GM19467 (cell line): ENCODE data around the gene PLD4.
"Not testable (repeated sequence)": the region's sequence is repeated elsewhere in the genome, so short reads cannot be mapped to it uniquely, and the experiment has no call there.

Source experiments
- ATAC-seq: cut with Tn5 transposase; IDR thresholded peaks from one replicate; pipeline ENCODE4 v1.9.1; 2021; ENCODE audit warnings: mild to moderate bottlenecking, moderate library complexity; ENCODE audit not compliant: unreplicated experiment

Gene PLD4

GRCh38 chr14:104939666-104940410 is 15.2 kb downstream of the PLD4 start:
- ATAC-seq, result no peak

GRCh38 chr14:104940526-104941150 is 16.0 kb downstream of the PLD4 start:
- no peak for ATAC-seq

GRCh38 chr14:104941508-104942365 is 17.1 kb downstream of the PLD4 start:
- ATAC-seq, result no peak

- no peak for ATAC-seq
Measured at GRCh38 chr14:104942586-104942985, 17.9 kb downstream of the PLD4 start.

GRCh38 chr14:104943216-104944015 is 18.7 kb downstream of the PLD4 start:
- ATAC-seq, result not testable (repeated sequence)

GRCh38 chr14:104944016-104944308 is 19.3 kb downstream of the PLD4 start:
- not testable (repeated sequence) for ATAC-seq

- ATAC-seq, result not testable (repeated sequence)
Measured at GRCh38 chr14:104944436-104945205, 19.9 kb downstream of the PLD4 start.

- not testable (repeated sequence) for ATAC-seq
Measured at GRCh38 chr14:104945266-104945665, 20.6 kb downstream of the PLD4 start.

GRCh38 chr14:104945986-104946965 is 21.6 kb downstream of the PLD4 start:
- ATAC-seq, result not testable (repeated sequence)

- not testable (repeated sequence) for ATAC-seq
Measured at GRCh38 chr14:104947201-104947600, 22.5 kb downstream of the PLD4 start.

- not testable (repeated sequence) for ATAC-seq
Measured at GRCh38 chr14:104947881-104948735, 23.4 kb downstream of the PLD4 start.

GRCh38 chr14:104948736-104949031 is 24.0 kb downstream of the PLD4 start:
- no peak for ATAC-seq

GRCh38 chr14:104949406-104949955 is 24.8 kb downstream of the PLD4 start:
- ATAC-seq, result not testable (repeated sequence)

- no peak for ATAC-seq
Measured at GRCh38 chr14:104950021-104950420, 25.3 kb downstream of the PLD4 start.

GRCh38 chr14:104950701-104951100 is 26.0 kb downstream of the PLD4 start:
- ATAC-seq, result not testable (repeated sequence)

- not testable (repeated sequence) for ATAC-seq
Measured at GRCh38 chr14:104951863-104952657, 27.4 kb downstream of the PLD4 start.

- ATAC-seq, result no peak
Measured at GRCh38 chr14:104953097-104953496, 28.4 kb downstream of the PLD4 start.
